Activated CD4-positive, alpha-beta T cell treated with anti-CD3 and anti-CD28 coated beads for 4 hours (primary cell): ENCODE results near the gene METTL23.
"Not testable (repeated sequence)": the region's sequence is repeated elsewhere in the genome, so short reads cannot be mapped to it uniquely, and the experiment has no call there.

Experiments
- DNase-seq, 2 donors: peaks; one replicate each; pipeline ENCODE4 v3.0.0-alpha.2; 2020

METTL23 gene

DNA sequence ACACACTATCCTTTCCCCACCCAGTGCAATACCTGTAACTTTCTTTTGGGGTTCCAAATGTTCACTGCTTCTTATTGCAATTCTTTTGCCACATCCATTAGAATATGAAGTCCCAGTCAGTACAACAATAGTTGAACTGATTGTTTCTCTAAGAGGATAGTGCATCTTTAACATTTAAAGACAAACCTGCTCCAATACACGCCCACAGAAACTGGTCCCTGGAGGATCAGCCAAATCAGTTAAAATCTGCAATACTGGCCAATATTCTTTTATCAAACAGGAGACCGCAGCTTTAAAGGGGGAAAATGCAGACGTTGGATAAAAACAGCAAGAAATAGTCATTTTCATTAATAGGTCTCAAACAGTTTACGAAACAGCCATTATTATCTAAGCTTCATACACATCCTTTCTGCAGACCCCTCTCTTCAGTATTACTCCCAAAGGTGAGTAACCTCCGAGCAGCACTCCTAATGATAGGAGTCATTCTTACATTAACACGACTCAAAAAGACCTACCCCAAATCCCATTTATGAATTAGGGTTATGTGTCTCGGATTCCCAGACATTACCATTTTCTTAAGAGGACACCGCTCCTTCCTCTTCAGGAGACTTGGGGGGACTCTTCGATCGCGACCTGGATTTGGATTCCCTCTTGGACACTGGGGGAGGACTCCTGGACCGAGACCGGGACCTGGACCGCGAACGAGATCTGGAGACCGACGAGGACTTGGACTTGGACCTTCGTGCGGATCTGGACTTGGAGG is 9.1 kb downstream of the METTL23 start:
- DNase-seq, result no peak

GRCh38 chr17:76736349-76737081 is 9.9 kb downstream of the METTL23 start:
- peak; percentile 64 to 72 for DNase-seq

GRCh38 chr17:76737082-76737675 is 10.5 kb downstream of the METTL23 start, which contains the start of gene SRSF2:
Gene SRSF2, minus strand, starts transcription at chr17:76737331. Its CDS starts 171 bp downstream, at chr17:76737160.
- peak; percentile 98 for DNase-seq

DNA sequence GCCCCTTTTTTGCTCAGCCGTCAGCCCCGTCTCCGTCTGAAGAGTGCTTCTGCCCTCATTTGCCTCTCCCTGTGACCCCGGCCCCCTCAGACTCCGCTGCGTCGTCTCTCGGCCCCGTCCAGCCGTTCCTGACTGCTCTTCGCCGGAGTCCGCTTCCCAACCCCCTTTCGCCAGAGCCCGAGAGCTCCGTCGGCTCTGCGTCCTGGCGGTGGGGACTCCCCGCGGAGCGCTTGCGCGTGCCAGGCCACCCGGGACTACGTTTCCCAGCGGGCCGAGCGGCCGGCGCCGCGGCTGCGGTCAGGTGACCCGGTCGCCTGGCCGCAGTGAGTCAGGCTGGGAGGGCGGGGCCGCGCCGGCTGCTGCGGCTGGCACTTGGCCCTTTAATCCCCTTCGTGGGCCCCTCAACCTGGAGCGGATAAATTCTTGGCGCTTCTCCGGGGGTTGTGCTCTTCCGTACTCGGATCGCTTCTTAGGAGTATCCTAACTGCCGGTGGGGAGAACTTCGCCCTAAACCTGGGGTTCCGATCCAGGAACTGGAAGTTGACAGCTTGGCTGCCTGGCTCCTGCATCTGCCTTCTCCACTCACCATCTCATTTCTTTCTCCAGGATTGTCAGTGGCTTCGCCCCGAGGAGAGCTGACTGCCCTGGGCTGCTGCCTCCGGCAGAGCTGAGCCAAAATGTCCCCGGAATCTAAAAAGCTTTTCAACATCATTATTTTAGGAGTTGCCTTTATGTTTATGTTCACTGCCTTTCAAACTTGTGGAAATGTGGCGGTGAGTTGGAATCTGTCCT is 11.2 kb downstream of the METTL23 start, which contains the start of gene MFSD11:
Gene MFSD11 (plus strand): TSS at position 444 of the 792 bp plus-strand sequence. CDS start 234 bp downstream, at position 678.
- peak; percentile 88 to 92 for DNase-seq

- DNase-seq, result no peak
Observed at GRCh38 chr17:76738468-76738850, 11.8 kb downstream of the METTL23 start.

DNA sequence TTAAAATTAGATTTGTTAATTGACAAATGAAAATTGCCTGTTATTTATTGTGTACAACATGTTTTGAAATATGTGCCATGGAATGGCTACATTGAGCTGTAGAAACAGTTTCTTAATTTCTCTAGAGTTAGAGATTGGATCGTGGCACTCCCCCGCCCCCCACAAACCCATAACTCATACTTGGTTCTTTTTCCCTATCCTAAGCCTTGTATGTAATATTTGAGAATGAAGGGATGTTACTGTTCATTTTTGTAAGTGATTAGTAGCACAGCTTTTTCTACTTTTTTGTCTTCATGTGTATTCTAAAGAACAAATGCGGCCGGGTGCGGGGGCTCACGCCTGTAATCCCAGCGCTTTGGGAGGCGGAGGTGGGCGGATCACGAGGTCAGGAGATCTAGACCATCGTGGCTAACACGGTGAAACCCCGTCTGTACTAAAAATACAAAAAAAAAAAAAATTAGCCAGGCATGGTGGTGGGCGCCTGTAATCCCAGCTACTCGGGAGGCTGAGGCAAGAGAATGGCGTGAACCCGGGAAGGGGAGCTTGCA is 13.0 kb downstream of the METTL23 start:
- DNase-seq, result not testable (repeated sequence)

DNA sequence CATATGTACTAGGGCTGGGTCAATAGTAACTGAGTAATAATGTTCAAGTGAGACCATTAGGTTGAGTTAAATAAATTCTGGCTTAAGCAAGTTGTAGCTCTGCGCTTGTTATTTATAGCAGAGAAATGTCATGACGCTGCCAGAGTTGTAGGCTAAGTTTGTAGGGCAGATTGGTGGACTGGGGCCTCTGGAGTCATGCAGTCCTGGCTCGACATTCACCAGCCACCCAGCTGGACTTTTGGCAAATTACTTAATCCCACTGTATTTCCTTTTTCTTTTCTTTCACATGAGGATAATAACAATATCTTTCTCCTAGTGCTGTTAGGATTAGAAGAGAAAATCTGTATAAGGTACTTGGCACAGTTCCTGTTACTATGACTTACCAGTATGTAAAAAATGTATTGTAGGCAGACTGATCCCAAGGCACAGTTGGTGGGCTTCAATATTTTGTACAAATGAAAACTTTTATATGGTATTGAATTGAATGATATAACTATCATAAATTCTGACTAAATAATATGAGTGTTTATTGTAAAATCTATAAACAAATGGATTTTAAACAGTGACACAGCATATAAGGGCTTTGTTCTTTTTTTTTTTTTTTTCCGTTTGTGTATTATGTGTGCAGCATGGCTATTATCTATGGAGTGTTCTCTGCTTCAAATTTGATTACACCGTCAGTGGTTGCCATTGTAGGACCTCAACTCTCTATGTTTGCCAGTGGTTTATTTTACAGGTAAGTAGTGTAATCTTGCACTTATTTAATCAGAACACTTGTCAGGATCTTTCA is 13.9 kb downstream of the METTL23 start:
- no peak for DNase-seq

- DNase-seq, result no peak
Observed at GRCh38 chr17:76742958-76743357, 16.3 kb downstream of the METTL23 start.

- no peak for DNase-seq
Observed at GRCh38 chr17:76744747-76745146, 18.1 kb downstream of the METTL23 start.

GRCh38 chr17:76745785-76746184 is 19.1 kb downstream of the METTL23 start:
- DNase-seq, result not testable (repeated sequence)

DNA sequence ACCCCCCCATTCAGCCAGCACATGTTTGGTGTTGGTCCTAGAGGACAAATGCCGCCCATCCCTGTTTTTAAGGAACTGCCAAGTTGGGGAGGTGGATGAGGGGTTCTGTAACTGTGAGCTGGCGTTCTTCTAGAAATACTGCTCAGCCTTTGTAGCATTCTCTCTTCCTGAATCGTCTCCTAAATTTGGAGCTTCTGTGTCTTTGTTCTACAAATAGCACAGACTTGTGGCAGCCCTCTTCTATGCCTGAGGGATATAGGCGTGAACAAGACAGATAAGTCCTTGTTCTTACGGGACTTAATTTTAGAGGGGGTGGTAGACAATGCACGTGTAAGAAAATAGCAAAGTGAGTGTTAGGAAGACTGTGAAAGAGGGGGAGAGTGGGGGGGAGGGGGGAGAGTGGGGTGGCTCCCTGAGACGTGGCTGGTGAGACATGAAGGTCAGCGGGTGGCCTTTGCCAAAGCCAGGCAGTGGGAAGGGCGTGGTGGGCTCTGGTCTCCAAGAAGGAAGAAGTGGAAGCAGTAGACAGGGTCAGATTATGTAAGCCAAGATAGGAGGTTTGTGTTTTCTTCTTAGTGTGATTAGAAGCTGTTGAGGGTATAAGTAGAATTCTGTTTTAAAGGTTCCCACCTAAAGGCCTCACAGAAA is 21.2 kb downstream of the METTL23 start:
- no peak for DNase-seq

- no peak for DNase-seq
Observed at GRCh38 chr17:76748657-76749056, 22.0 kb downstream of the METTL23 start.

GRCh38 chr17:76751416-76751993 is 24.9 kb downstream of the METTL23 start:
- no peak for DNase-seq

- DNase-seq, result no peak
Observed at GRCh38 chr17:76752006-76752405, 25.4 kb downstream of the METTL23 start.

DNA sequence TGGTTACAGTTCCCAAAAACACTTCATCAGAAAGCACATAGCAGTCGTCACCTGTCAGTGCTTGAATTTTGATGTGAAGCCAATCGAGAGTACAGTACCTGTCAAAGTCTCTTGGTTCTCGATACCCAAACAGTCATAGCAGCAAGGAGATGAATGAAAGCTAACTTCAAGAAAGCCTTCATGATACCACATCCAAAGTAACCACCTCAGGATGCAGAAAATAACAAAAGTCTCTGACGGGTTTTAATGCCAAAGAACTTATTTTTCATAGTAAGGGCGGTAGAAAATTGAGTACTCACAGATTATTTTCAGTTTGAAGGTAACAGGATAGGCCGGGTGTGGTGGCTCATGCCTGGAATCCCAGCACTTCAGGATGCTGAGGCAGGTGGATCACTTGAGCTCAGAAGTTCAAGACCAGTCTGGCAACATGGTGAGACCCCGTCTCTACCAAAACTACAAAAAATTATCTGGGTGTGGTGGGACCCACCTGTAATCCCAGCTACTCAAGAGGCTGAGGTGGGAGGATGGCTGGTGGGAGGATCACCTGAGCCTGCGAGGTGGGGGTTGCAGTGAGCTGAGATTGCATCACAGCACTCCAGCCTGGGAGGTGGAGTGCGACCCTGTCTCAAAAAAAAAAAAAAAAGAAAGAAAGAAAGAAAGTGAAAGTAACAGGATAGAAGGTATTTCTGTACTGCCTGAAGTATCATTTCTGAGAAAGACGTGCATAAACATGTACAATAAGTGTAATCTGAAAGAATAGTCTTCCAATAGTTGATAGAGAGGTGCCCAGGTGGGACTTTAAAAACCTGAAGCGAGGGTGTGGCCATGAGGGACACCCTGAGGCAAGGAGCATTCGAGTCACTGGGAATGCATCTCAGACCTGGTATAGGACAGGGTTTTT is 26.7 kb downstream of the METTL23 start:
- DNase-seq, result peak in 1 of 2 donors; percentile 28

DNA sequence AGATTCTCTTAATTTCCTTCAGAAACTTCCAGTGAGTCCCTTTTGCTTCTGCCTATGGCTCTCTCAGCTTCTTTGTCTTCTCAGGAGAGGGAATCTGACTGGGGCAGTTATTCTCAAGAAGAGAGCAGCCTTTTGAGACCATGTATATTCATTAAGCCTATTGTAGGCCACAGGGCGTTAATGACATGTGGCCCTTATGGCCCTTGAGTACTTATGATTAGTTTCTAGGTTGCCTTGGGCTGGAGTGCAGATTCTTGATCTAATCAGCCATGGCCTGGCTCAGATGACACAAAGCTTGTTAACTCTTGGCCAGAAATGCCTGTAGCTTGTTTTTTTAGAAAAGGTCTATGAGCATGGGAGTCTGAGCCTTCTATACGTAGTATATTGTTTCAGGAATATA is 28.6 kb downstream of the METTL23 start:
- DNase-seq, result no peak

GRCh38 chr17:76757256-76757655 is 30.6 kb downstream of the METTL23 start:
- DNase-seq, result no peak

DNA sequence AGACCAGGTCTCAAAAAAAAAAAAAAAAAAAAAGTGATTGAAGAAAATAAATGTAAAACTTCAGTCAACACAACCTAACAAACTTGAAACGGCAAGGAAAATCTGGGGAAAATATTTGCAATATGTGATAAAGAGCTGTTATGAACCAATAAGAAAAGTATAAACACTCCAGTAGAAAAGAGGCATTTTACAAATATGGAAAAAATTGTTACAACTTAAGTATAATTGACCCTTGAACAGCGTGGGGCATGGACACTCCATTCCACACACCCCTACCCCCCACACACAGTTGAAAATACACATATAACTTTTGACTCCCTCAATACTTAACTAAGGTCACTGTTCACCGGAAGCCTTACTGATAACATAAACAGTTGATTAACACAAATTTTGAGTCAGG is 31.9 kb downstream of the METTL23 start:
- DNase-seq, result no peak

- DNase-seq, result peak; percentile 67 to 72
Observed at GRCh38 chr17:76772842-76773525, 46.3 kb downstream of the METTL23 start.
